G401.6 (cell line): Measurements from ENCODE around the gene POLR1B.
"Not testable (repeated sequence)": the region's sequence is repeated elsewhere in the genome, so short reads cannot be mapped to it uniquely, and the experiment has no call there.

ENCODE experiments used
- FAIRE-seq: peaks from 2 replicates; lab custom pipeline; 2012; peaks lifted over from hg19 to GRCh38; lab: Jason Lieb, UNC

The POLR1B gene, protein sequence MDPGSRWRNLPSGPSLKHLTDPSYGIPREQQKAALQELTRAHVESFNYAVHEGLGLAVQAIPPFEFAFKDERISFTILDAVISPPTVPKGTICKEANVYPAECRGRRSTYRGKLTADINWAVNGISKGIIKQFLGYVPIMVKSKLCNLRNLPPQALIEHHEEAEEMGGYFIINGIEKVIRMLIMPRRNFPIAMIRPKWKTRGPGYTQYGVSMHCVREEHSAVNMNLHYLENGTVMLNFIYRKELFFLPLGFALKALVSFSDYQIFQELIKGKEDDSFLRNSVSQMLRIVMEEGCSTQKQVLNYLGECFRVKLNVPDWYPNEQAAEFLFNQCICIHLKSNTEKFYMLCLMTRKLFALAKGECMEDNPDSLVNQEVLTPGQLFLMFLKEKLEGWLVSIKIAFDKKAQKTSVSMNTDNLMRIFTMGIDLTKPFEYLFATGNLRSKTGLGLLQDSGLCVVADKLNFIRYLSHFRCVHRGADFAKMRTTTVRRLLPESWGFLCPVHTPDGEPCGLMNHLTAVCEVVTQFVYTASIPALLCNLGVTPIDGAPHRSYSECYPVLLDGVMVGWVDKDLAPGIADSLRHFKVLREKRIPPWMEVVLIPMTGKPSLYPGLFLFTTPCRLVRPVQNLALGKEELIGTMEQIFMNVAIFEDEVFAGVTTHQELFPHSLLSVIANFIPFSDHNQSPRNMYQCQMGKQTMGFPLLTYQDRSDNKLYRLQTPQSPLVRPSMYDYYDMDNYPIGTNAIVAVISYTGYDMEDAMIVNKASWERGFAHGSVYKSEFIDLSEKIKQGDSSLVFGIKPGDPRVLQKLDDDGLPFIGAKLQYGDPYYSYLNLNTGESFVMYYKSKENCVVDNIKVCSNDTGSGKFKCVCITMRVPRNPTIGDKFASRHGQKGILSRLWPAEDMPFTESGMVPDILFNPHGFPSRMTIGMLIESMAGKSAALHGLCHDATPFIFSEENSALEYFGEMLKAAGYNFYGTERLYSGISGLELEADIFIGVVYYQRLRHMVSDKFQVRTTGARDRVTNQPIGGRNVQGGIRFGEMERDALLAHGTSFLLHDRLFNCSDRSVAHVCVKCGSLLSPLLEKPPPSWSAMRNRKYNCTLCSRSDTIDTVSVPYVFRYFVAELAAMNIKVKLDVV

DNA sequence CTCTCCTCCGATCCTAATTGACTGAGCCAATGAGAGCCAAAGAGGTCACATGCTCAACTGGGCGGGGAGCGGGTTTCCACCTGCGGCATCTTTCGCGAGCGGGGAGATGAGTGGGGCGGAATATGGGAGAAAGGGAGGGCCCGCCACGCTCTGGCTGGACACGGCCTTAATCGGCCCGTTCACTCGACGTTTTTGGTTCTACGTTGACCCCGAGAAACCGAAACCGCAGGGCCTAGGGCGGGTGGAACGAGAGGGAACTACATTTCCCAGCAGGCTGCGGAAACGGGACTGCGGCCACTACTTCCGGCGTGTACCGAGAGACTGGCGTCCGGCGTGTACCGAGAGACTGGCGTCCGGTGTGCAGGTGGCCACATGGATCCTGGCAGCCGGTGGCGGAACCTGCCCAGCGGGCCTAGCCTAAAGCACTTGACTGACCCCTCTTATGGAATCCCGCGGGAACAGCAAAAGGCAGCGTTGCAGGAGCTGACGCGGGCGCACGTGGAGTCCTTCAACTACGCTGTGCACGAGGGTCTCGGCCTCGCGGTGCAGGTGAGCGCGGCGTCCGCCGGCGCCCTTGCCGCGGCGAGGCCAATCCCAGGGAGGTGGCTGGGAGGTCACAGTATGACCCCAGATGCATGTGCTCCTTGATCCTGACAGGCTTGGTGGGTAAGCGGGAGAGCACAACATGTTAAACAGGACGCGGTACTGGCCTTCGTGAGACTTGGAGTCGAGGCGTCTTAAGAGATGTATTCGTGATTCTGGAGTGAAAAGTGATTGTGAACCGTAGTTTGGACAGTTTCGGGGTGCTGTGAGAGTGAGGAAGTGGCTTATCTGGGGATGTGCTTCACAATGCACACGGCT, at the start of gene POLR1B:
POLR1B (plus strand) TSS at position 343 of the 861 bp plus-strand sequence; CDS start at position 373, 30 bp downstream.
- FAIRE-seq = no peak

DNA sequence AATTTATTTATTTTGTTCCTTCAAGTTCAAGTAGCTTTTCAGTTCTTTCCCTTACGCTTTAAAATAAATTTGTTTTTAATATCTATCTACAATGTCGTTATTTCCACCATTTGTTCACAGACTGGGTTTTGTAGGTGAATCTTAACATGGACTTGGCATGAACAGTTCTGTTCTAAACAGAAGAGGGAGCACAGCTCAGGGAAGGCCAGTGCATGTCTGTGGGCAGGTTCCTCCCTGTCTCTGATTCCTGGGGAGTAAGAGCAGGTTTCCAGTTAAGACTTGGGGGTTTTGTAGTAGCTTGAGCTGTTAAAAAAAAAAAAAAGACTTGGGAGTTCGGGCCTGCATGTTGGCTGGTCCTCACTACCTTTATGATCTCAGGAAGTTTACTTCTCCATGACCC, 49.2 kb upstream of the POLR1B start:
- FAIRE-seq = no peak

- FAIRE-seq = no peak
Measured at GRCh38 chr2:112493858-112494648, 48.2 kb upstream of the POLR1B start.

- FAIRE-seq = no peak
Measured at GRCh38 chr2:112494828-112495227, 47.4 kb upstream of the POLR1B start.

- not testable (repeated sequence) for FAIRE-seq
Measured at GRCh38 chr2:112495878-112496277, 46.4 kb upstream of the POLR1B start.

- FAIRE-seq = not testable (repeated sequence)
Measured at GRCh38 chr2:112500850-112501484, 41.3 kb upstream of the POLR1B start.

DNA sequence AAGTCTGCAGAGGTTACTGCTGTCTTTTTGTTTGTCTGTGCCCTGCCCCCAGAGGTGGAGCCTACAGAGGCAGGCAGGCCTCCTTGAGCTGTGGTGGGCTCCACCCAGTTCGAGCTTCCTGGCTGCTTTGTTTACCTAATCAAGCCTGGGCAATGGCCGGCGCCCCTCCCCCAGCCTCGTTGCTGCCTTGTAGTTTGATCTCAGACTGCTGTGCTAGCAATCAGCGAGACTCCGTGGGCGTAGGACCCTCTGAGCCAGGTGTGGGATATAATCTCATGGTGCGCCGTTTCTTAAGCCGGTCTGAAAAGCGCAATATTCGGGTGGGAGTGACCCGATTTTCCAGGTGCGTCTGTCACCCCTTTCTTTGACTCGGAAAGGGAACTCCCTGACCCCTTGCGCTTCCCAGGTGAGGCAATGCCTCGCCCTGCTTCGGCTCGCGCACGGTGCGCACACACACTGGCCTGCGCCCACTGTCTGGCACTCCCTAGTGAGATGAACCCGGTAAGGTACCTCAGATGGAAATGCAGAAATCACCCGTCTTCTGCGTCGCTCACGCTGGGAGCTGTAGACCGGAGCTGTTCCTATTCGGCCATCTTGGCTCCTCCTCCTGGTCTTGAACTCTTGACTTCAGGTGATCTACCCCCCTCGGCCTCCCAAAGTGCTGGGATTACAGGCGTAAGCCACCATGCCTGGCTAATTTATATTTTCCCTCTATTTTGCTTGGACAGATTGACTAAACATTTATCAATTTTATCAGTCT, 32.8 kb upstream of the POLR1B start:
- FAIRE-seq = not testable (repeated sequence)

- no peak for FAIRE-seq
Measured at GRCh38 chr2:112516801-112517200, 25.5 kb upstream of the POLR1B start.

GRCh38 chr2:112518807-112519206, 23.5 kb upstream of the POLR1B start:
- no peak for FAIRE-seq

GRCh38 chr2:112519506-112519905, 22.8 kb upstream of the POLR1B start:
- no peak for FAIRE-seq

GRCh38 chr2:112520234-112520783, 22.0 kb upstream of the POLR1B start:
- no peak for FAIRE-seq

DNA sequence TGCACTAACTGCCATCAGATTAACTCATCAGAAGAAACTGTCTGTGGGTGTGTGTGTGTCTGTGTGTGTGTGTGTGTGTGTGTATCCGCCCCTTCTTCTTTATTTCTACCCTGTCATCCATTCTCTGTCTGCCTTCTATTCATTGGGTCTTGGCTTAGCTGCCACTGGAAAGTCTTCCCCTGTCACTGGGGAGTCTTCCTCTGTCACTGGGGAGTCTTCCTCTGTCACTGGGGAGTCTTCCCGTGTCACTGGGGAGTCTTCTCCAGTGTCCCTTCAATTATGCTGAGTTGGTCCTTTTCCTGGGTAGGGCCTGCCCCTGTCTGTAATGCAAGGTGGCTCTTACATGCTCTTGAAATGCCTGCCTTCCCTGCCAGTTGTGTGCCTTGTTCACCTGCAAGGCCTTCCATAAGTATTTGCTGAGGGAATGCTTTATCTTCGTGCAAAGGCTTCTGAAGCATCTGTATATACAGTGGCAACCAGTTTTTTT, 18.9 kb upstream of the POLR1B start:
- FAIRE-seq = no peak

- FAIRE-seq = not testable (repeated sequence)
Measured at GRCh38 chr2:112524276-112524675, 18.0 kb upstream of the POLR1B start.

GRCh38 chr2:112528541-112528940, 13.7 kb upstream of the POLR1B start:
- FAIRE-seq = no peak

DNA sequence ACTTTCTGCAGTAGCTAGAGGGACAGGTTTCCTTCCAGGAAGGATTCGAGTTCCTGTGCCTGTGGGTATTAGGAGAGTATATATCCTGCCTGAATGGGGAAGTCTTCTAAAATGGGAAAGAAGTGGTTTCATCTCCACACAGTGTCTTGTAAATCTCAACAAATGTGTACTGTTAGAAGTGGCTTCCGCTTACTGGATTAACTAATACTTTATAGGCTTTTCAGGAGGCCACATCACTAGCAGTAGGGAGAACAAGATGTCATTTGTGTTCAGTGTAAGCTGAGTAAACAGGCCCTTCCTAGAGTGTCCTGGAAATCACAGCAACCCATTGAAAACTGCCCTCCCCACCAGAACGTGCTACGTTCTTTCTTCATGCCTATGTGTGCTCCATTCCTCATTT, 12.5 kb upstream of the POLR1B start:
- no peak for FAIRE-seq

DNA sequence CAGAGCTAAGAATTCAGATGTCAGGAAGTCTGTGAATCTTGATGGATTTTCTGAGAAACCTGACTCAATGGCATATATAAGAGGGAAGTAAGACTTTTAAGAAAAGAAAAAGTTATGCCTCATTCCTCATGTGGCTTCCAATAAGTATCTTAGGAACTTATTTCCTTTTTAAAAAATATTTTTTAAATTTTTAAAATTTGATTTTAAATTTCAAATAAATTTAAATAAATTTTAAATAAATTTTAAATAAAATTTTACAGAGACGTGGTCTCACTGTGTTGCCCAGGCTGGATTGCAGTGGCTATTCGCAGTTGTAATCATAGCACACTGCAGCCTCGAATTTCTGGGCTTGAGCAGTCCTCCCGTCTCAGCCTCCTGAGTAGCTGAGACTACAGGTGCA, 11.5 kb upstream of the POLR1B start:
- no peak for FAIRE-seq

DNA sequence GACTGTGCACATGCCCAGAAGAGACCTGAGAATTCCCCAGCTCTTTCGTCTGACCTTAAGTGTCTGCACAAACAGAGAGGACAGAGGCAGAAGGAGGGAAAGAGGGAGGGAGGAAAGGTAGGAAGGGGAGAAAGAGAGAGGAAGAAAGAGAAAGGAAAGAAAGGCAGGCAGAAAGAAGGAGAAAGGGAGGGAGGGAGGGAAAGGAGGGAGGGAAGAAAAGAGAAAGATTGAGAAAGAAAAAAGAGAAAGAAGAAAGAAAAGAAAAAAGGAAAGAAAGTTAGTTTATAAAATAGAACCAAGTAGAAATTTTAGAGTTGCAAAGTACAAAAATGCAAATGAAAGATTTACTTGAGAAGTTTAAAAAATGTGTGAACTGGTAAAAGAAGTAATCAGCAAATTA, 7.4 kb upstream of the POLR1B start:
- FAIRE-seq = no peak

DNA sequence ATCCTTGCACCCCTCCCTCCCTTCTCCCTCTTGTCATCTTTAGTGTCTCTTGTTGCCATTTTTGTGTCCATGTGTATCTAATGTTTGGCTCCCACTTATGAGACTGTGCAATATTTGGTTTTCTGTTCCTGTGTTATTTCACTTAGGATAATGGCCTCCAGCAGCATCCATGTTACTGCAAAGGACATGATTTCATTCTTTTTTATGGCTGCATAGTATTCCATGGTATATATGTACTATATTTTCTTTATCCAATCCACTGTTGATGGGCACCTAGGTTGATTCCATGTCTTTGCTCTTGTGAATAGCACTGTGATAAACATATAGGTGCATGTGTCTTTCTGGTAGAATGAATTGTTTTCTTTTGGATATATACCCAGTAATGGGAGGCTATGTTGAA, 5.6 kb upstream of the POLR1B start:
- not testable (repeated sequence) for FAIRE-seq

- no peak for FAIRE-seq
Measured at GRCh38 chr2:112539306-112539705, 3.0 kb upstream of the POLR1B start.
